Measurements from ENCODE around the gene ZNF281.

The ZNF281 gene

GRCh38 chr1:200391747-200392146 is 18.1 kb downstream of the ZNF281 start:
- Histone ChIP-seq H3K36me3 (ENCODE audit: insufficient read depth, low read length) (no peaks in the 10 kb centered on the region), H2AFZ (ENCODE audit: low read length) (no peak overlapping the region), H3K4me1 (ENCODE audit: insufficient read depth, low read length, poor library complexity, severe bottlenecking) (no peaks in the 10 kb centered on the region), H3K9ac (ENCODE audit: low read depth, low read length, poor library complexity, severe bottlenecking) (no peak overlapping the region), H3K27me3 (ENCODE audit: insufficient read depth, low read length, poor library complexity, severe bottlenecking) (no peaks in the 10 kb centered on the region), H3K79me2 (ENCODE audit: insufficient read depth, low read length) (no peaks in the 10 kb centered on the region), H3K9me3 (ENCODE audit: insufficient read depth, low read depth, low read length) (no peaks in the 10 kb centered on the region), H3K4me2 (ENCODE audit: low read depth, low read length, poor library complexity, severe bottlenecking) (no peak overlapping the region), H3K4me3 (ENCODE audit: low read length, poor library complexity, severe bottlenecking) (no peak overlapping the region), H3F3A (ENCODE audit: low read depth) (no peaks in the 10 kb centered on the region), H3K9me2 (replicated peaks; ENCODE audit: low read depth, low read length) (no peaks in the 10 kb centered on the region), H4K20me1 (ENCODE audit: insufficient read depth, low read length, poor library complexity, severe bottlenecking) (no peaks in the 10 kb centered on the region)
- TF ChIP-seq EZH2phosphoT487 (IDR thresholded peaks at IDR 0.05; ENCODE audit: borderline replicate concordance) = no peak
- TF ChIP-seq, protein P1, sequence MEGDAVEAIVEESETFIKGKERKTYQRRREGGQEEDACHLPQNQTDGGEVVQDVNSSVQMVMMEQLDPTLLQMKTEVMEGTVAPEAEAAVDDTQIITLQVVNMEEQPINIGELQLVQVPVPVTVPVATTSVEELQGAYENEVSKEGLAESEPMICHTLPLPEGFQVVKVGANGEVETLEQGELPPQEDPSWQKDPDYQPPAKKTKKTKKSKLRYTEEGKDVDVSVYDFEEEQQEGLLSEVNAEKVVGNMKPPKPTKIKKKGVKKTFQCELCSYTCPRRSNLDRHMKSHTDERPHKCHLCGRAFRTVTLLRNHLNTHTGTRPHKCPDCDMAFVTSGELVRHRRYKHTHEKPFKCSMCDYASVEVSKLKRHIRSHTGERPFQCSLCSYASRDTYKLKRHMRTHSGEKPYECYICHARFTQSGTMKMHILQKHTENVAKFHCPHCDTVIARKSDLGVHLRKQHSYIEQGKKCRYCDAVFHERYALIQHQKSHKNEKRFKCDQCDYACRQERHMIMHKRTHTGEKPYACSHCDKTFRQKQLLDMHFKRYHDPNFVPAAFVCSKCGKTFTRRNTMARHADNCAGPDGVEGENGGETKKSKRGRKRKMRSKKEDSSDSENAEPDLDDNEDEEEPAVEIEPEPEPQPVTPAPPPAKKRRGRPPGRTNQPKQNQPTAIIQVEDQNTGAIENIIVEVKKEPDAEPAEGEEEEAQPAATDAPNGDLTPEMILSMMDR (conservative IDR thresholded peaks at IDR 0.05; ENCODE audit: low read length) = no peak

DNA sequence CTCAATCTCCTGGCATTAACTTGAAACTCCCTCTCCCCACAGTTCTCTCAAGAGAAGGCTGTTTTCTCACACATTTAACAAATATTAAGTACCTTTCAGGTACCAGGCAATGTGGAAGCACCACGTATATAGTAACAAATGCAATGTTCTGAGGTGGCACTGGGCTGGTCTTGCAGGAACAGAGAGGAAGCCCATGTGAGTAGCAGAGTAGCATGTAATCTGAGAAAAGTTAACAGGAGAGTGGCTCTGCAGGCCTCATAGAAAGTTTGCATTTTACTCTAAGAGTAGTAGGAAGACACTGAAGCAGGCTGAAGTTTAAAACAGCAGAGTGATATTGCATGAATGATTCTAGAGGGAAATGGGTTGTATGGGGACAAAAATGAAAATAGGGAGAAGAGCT is 21.0 kb downstream of the ZNF281 start:
- H3K4me1 ChIP-seq (ENCODE audit: insufficient read depth, low read length, poor library complexity, severe bottlenecking) = no peaks in the 10 kb centered on the region
- TF ChIP-seq, protein P1 (conservative IDR thresholded peaks at IDR 0.05; ENCODE audit: low read length) = no peak
- no peak for TF ChIP-seq EZH2phosphoT487 (IDR thresholded peaks at IDR 0.05; ENCODE audit: borderline replicate concordance)
- no peaks in the 10 kb centered on the region for H3K9me2 ChIP-seq (replicated peaks; ENCODE audit: low read depth, low read length)
- no peak overlapping the region for H3K4me3 ChIP-seq (ENCODE audit: low read length, poor library complexity, severe bottlenecking)
- no peaks in the 10 kb centered on the region for H3K9me3 ChIP-seq (ENCODE audit: insufficient read depth, low read depth, low read length)
- H3K4me2 ChIP-seq (ENCODE audit: low read depth, low read length, poor library complexity, severe bottlenecking) = no peak overlapping the region
- no peak overlapping the region for H2AFZ ChIP-seq (ENCODE audit: low read length)
- H3K79me2 ChIP-seq (ENCODE audit: insufficient read depth, low read length) = no peaks in the 10 kb centered on the region
- H3F3A ChIP-seq (ENCODE audit: low read depth) = no peaks in the 10 kb centered on the region
- H4K20me1 ChIP-seq (ENCODE audit: insufficient read depth, low read length, poor library complexity, severe bottlenecking) = no peaks in the 10 kb centered on the region
- H3K9ac ChIP-seq (ENCODE audit: low read depth, low read length, poor library complexity, severe bottlenecking) = no peak overlapping the region
- H3K27me3 ChIP-seq (ENCODE audit: insufficient read depth, low read length, poor library complexity, severe bottlenecking) = no peaks in the 10 kb centered on the region
- no peaks in the 10 kb centered on the region for H3K36me3 ChIP-seq (ENCODE audit: insufficient read depth, low read length)

GRCh38 chr1:200386416-200386815 is 23.4 kb downstream of the ZNF281 start:
- Histone ChIP-seq H3K9ac (ENCODE audit: low read depth, low read length, poor library complexity, severe bottlenecking) (no peak overlapping the region), H3K79me2 (ENCODE audit: insufficient read depth, low read length) (no peaks in the 10 kb centered on the region), H3K9me3 (ENCODE audit: insufficient read depth, low read depth, low read length) (no peaks in the 10 kb centered on the region), H3F3A (ENCODE audit: low read depth) (no peaks in the 10 kb centered on the region), H3K4me3 (ENCODE audit: low read length, poor library complexity, severe bottlenecking) (no peak overlapping the region), H3K36me3 (ENCODE audit: insufficient read depth, low read length) (no peaks in the 10 kb centered on the region), H3K4me2 (ENCODE audit: low read depth, low read length, poor library complexity, severe bottlenecking) (no peak overlapping the region), H3K4me1 (ENCODE audit: insufficient read depth, low read length, poor library complexity, severe bottlenecking) (no peaks in the 10 kb centered on the region), H4K20me1 (ENCODE audit: insufficient read depth, low read length, poor library complexity, severe bottlenecking) (no peaks in the 10 kb centered on the region), H3K9me2 (replicated peaks; ENCODE audit: low read depth, low read length) (no peaks in the 10 kb centered on the region), H2AFZ (ENCODE audit: low read length) (no peak overlapping the region), H3K27me3 (ENCODE audit: insufficient read depth, low read length, poor library complexity, severe bottlenecking) (no peaks in the 10 kb centered on the region)
- no peak for TF ChIP-seq EZH2phosphoT487 (IDR thresholded peaks at IDR 0.05; ENCODE audit: borderline replicate concordance)
- TF ChIP-seq, protein P1 (conservative IDR thresholded peaks at IDR 0.05; ENCODE audit: low read length) = no peak

All from Loucy (cell line).